COLO829 (cell line): Measurements from ENCODE around the gene HEATR9.
"Not testable (repeated sequence)": the region's sequence is repeated elsewhere in the genome, so short reads cannot be mapped to it uniquely, and the experiment has no call there.

ENCODE experiments used
- DNase-seq: peaks from one replicate; pipeline ENCODE4 v3.0.0; 2012; ENCODE audit warnings: low spot score

The HEATR9 gene, protein sequence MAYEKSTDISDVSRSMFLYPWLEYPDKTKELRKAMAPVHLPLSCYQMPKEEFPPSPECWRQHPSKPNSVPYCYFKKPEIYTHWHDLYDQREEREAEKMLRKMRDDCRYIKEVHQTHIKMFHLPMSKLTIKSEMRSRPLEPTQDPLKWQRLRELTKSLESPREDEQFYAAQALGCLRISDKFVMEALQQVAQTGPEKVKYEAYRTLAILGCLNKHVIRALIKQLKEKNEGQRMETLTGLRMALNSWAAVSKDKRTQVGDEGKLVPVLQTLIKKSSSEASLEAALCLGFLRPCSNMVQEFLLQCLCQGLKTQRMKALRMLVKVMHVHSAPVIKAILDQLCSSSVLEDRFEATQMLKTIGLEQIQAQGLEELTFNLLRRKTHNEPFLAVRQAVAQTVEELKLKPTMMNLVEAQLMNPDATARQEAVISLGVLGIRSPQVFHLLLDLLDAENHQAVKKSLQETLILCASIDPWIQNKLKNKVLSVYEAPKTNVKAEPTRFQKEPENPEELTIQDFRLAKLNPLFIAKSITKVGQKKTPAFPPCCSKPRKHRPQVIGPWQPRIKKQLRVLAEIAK

DNA sequence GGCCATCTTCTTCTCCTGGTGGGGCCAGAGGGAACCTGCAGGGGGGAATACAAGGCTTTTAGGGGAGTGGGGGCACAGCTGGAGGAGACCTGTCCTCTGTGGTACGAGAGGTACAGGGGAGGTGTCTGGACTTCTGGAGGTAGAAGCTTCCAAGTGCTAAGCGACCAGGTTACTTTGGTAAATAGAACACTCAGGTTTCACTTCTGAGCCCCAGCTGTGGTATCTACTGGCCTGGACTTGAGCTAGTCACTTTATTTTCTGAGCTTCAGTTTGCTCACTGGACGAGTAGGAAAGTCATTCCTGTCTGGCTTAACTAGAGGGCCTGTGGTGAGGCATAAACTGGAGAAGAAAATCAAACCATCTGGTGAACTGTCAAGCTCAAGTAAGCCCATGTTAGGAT lies at the start of gene HEATR9:
TSS of gene HEATR9 (minus strand) at position 155 of the 400 bp plus-strand sequence. CDS start at position 6, 149 bp downstream.
- DNase-seq, result no peak

DNA sequence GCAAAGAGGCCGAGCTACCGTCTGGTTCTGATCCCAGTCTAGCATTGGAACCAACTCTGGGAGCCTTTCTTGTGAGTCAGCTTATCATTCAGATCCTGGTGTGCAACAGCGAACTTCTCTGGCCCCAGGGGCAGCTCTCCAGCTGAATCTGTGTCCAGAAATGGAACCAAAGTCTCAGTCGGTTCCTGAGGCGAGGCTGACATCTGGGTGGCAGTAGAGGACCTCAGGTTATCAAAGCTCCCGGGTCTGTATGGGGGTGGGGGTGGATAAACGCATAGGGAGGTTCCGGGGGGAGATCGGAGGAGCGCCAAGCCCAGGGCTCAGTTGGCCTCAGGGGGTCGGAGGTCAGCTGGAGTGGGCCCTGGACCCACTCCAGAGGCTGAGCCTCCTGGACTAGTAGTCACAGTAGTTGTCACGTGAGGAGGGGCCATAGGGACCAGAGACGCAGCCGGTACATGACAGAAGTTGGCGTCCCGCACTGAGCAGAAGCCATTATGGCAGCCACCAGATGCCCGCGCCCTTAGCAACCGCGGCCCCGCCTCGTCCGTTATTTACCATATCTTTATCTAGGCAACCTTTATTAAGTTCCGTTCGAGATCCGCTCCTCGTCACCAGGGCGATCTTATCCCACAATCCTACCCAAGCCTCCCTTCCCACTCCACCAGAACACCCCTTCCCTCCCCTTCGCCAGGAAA lies 49.0 kb upstream of the HEATR9 start:
- no peak for DNase-seq

DNA sequence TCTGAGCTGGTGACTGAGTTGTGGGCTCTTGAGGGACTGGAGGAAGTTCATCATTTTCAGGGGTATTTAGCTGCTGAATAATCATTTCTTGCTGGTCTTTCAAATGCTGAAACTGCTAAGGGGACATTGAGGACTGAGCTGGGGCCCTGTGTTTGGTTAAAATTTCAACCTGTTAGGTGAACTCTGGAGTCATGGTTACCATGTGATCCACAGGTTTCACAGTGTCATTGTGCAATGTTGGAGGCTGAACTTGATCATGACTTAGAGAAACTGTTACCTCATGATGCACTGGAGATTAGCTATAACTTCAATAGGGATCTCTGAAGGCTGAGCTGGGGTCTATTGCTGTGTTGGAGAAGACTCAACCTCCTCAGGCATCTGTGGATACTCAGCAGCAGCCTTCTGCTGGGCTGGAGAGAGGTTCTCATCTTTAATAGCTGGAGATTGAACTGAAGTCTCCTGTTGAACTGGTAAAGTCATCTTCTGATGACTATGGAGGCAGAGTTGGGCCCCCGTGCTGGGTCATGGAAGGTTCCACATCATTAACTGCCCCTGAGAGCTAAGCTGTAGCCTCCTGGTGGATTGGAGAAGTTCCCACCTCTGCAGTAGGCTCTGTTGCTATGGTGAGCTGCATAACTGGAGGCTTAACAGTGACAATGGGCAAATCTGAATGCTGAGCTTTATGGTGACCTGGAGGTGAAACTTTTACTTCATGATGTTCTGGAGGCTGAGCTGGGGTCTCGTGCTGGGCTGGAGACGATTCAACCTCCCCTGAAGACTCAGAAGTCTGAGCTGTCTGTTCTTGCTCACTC lies 46.7 kb upstream of the HEATR9 start:
- DNase-seq, result no peak

DNA sequence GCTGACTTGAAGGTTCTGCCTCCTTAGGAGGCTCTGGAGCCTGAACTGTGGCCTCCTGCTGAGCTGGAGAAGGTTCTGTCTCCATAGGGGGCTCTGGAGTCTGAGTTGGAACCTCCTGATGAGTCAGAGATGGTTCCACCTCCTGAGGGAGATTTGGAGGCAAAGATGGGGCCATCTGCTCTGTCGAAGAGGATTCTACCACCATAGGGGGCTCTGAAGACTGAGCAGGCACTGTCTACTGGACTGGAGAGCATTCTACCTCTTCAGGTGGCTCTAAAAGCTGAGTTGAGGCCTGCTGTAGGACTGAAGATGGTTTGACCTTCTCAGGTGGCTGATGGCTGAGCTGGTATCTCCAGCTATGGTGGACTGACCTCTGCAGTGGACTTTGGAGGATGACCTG lies 45.7 kb upstream of the HEATR9 start:
- no peak for DNase-seq

DNA sequence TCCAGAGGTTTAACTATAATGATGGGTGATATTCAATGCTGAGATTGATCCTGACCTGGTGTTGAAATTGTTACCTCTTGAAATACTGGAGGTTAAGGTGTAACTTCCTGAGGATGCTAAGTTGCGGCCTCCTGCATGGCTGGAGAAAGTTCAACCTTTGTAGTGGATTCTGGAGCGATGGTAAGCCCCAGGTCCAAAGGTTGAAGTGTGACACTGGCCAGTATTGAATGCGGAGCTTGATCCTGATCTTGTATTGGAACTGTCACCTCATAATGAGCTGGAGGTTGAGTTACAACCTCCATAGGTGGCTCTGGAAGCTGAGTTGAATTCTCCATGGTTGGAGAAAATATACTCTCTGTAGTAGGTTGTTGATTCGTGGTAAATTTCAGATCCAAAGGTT lies 44.9 kb upstream of the HEATR9 start:
- no peak for DNase-seq

DNA sequence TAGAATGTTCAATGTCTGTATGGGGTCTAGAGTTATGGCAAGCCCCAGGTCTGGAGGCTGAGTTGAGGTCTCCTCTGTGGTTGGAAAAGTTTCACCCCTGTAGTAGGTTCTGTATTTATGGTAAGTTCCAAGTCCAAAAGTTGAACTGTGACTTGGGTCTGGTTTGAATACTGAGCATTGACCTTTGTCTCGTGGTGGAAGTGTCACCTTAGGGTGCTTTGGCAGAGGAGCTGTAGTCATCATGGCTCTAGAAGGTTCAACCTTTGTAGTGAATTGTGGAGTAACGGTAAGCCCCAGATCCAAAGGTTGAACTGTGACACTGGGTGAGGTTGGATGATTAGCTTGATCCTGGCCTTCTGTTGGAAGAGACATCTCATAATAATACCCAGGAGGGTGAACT lies 44.3 kb upstream of the HEATR9 start:
- no peak for DNase-seq

DNA sequence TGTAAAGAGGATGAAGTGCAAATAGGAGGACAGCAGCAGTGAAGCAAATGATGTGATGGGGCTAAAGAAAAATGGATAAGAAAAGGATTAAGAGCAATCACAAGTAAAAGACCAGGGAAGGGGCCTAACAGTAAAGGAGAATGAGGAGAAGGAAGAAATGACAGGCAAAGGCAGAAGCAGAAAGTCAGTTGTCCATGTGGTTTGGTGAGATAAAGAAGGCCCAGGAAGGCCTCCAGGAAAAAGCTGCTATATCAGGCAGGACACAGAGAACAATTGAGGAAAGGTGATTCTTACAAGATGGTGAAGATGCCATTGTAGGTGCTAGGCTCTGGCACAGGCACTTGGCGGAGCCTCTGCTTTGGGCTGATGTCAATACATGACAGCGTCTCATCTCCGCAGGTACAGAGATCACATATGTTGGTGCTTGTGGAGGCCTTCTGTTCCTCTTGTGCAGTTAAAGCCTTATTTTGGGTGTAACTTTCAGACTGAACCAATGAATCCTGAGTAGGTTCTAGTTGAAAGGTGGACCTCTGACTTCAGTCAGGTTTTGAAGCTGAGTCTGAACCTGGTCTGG lies 43.7 kb upstream of the HEATR9 start:
- no peak for DNase-seq

DNA sequence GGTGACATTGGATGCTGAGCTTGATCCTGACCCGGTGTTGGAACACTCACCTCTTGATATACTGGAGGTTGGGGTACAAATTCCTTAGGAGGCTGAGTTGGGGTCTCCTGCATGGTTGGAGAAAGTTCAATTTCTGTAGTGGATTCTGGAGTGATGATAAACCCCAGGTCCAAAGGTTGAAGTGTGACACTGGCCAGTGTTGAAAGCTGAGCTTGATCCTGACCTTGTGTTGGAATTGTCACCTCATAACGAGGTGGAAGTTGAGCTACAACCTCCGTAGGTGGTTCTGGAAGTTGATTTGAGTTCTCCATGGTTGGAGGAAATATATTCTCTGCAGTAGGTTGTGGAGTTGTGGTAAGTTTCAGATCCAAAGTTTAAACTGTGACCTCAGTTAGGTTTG lies 40.7 kb upstream of the HEATR9 start:
- no peak for DNase-seq

DNA sequence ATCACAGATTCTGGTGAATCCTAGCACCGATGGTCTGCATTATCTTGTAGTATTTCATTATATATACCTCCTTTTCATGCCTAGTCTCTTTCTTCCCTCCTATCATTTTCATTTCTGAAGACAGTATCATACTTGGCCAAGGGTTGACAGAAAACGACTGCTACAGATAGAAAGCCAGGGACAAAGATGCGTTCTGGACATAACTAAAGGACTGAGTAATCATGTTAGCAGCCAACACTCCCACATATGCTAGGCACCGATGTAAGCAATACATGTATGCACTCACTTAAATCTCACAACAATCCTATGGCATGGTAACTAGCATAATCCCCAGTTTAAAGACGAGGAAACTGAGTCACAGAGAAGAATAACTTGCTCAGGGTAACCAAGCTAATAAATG lies 39.0 kb upstream of the HEATR9 start:
- no peak for DNase-seq

DNA sequence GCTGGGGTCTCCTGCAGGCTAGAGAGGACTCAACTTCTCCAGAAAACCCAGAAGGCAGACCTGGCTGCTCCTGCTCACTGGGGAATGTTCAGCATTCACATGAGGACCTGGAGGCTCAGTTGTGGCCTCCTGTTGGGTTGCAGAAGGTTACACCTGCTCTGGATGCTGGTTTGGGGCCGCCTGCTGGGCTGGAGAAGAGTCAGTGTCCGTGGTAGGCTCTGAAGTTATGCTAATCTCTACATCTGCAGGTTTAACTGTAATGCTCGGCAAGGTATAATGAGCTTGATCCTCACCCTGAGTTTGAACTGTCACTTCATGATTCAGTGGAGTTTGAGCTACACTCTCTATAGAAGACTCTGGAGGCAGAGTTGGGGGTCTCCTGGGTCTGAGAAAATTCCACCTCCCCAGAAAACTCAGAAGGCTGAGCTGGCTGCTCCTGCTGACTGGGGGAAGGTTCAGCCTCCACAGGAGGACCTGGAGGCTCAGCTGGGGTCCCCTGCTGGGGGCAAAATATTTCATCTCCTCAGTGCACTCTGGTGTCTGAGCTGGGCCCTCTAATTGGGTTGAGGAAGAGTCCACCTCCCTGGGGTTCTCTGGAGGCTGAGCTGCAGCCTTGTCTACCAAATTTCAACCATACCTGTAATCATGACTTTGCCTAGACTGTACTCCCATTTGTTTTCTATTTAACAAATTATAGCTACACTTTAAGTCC lies 38.4 kb upstream of the HEATR9 start:
- no peak for DNase-seq

DNA sequence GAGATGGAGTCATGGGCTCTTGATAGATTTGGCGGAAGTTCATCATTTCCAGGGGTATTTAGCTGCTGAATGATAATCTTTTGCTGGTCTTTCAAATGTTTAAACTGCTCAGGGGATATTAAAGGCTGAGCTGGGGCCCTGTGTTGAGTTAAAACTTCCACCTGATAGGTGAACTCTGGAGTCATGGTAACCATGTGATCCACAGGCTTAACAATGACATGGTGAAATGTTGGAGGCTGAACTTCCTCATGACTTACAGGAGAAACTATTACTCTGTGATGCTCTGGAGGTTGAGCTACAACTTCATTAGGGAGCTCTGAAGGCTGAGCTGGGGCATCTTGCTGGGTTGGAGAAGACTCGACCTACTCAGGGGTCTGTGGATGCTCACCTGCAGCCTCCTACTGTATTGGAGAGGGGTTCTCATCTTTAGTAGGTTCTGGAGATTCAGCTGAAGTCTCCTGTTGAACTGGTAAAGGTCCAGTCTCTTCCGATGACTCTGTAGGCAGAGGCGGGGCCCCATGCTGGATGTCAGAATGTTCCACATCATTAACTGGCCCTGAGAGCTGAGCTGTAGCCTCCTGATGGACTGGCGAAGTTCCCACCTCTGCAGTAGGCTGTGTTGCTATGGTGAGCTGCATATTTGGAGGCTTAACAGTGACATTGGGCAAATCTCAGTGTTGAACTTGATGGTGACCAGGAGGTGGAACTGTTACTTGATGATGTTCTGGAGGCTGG lies 37.7 kb upstream of the HEATR9 start:
- DNase-seq, result no peak

DNA sequence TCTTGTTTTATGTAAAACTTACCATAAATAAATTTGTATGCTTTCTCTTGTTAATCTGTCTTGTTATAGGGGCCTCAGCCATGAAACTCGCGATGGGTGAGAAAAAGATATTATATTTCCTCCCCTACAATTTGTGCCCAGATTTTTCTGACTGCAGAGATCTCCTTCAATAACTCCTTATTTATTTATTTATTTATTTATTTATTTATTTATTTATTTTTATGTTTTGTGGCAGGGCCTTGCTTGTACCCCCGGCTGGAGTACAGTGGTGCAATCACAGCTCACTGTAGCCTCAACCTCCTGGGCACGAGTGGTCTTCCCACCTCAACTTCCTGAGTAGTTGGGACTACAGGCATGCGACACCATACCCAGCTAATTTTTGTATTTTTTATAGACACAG lies 34.8 kb upstream of the HEATR9 start:
- DNase-seq, result no peak

DNA sequence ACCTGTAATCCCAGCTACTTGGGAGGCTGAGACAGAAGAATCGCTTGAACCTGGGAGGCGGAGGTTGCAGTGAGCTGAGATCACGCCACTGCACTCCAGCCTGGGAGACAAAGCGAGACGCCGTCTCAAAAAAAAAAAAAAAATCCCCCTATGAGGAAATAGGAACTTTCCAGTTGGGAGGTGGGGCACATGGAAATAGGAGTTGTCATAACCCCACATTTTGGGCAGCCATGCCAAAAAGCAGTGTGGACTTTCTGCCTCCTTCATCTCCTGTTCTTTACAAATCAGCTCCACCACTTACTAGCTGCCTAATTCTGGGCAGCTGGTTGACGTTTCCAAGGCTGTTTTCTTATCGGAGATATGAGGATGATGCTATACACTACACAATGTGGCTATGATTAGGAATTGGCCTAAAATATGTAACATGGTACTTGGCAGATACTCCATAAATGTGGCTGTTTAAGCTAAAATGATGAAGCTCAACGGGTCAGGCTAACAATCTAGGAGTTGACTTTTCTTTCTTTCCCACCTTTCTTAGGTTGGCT lies 33.0 kb upstream of the HEATR9 start:
- DNase-seq, result no peak

DNA sequence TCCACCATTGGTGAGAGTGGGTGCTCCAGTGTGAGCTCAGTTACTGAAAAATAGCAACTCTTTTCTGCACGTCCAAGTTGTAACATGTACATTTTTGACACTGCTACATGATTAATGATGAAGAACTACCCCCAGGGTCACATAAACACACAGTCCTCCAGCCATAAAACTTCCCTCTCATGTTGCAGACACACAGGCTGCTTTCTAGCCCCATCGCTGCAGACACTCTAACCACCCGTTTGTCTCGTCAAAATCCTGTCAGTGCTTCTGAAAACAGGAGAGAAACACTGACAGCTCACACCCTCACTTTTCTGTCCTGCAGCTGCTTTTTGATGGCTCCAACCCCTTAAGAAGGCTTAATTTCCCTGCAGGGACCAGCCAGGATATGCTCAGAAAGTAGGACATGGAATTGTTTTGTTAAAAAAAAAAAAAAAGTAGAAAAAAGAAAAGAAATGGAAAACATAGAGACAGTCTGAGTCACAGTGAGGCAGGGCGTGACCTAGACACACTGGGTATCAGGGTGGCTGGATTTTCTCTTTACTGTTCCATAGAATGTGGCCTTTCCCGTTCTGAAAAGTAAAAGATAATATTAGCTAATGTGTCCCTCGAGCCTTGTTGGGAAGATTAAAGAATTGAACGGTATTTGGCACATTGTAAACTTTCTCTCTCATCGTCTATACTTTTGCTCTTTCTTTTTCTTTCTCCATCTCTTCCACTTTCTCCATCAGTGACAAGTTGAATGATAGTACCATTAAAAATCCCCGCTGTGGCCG lies 32.2 kb upstream of the HEATR9 start:
- no peak for DNase-seq

DNA sequence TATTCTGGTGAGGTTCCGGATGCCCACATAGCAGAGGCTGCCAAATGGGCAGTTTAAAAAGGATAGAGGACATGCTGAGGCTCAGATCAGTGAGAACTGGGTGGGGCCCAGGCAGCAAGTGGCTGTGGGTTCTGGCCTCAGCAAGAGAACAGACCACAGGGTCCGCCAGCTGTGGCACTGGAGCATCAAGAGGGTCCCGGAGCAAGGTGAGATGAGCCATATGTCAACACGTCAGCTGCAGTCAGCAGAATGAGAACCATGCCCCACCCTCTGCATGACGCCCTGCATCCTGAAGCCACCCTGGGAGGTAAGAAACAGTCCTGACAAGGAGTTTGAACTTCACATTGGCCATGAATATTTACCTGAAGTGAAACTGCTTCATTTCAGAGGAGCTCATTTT lies 31.6 kb upstream of the HEATR9 start:
- DNase-seq, result no peak

DNA sequence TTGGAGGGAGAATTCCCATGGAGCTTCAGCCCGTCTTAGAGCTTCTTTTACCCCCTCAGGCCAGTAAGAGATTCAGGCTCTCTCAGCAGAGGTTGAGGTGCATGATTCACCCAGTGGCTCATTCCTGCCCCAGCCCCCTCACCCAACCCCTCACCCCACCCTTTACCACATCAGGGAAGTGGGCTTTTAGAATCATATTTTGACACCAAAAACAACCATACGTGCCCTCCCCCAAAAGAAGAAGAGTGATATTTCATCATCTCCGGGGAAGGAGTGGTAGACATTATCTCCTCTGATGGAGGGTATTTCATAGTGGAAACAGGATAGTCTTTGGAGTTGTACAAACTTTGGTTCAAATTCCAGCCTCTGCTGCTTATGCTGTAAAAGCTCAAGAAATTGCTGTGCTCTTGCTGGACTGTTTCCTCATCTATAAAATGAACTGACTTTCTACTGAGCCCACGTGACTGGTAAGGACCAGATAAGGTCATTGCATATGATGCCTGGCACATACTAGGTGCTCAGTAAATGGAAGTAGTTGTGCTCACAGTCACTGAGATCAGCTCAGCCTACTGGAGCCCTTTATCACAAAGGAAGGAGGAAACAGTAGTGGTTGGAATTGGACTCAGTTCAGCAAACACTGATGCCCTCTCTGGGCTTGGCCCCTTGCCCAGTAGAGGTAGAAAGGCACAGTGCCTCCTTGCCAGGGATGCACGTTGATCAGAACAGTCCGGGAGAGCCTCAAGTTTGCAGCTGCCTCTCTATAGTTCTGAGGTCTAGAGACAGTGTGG lies 29.8 kb upstream of the HEATR9 start:
- no peak for DNase-seq

DNA sequence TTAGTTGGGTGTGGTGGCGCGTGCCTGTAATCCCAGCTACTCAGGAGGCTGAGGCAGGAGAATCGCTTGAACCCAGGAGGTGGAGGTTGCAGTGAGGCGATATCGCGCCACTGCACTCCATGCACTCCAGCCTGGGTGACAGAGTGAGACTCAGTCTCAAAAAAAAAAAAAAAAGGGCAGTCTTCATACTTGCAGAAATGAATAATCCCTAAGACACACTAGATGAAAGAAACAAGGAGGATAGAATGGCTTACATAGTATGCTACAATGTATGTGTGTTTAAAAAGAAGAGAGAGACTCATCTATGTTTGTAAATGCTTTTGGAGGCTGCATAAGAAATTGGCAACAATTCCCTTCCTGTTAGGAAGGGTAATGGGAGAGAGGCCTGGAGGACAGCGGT lies 29.1 kb upstream of the HEATR9 start:
- not testable (repeated sequence) for DNase-seq

DNA sequence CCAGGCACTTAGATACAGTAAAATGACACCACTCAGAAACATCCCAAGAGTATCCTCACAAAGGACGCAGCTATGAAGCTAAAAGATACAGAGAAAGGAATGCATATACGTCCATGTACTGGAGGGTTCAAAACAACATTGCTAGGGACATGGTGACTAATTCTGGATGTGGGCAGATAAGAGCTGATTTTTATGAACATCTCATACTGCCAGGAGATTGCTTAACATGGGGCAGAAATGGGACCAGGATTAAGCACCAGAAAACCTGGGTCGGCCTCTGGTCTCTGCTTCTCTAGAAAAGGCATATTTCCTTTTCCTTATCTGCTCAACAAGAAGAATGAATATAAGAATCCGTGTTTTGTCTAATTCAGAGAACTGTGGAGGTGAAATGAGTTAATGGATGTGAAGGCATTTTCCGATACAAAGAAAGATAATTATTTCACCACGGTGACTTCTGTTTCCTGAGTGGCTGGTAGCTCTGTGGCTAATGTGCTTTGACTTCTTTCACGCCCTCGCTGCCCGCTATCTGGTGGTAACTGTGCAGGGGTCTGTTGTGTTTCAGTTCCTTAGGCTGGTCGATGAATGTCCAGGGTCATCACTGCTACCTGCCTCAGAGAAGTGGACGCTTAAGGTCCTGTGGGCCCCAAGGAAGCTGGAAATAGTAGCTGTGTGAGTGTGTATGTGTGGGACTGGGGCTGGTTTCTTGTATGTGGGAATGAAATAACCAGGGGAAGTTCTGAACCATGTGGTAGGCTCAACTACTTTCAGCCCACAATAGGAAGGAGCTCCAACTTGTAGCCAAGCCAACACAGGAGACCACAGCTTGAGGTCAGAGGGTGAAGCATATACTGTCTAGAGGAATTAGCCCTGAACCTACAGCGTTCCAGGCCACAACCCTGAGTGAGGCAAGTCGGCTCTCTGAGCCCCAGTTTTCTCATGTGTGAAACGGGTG lies 27.2 kb upstream of the HEATR9 start:
- DNase-seq, result no peak
